Sigmoid colon (tissue), 7 donors: ENCODE results near the gene TOMM40. TPM values are rescaled to one million over a fixed set of nuclear protein-coding genes. Genes with fewer than 3 reads are reported as not detected.
"Not testable (repeated sequence)": the region's sequence is repeated elsewhere in the genome, so short reads cannot be mapped to it uniquely, and the experiment has no call there.

ENCODE experiments used
- DNase-seq: peaks from one replicate; pipeline ENCODE4 v3.0.0-alpha.2; 2019
- H3K27ac ChIP-seq, 4 donors: fragments of 200-600 bp; sonication (generic); one replicate each; pipeline ENCODE4 v1.5.1; 2016 to 2019; ENCODE audit warnings: mild to moderate bottlenecking in 1 of 4
- H3K27me3 ChIP-seq, 3 donors: fragments of 200-600 bp; sonication (generic); one replicate each; pipeline ENCODE4 v1.5.1; 2019; ENCODE audit warnings: mild to moderate bottlenecking in 1 of 3
- H3K36me3 ChIP-seq, 4 donors: fragments of 200-600 bp; sonication (generic); one replicate each; pipeline ENCODE4 v1.5.1; 2016 to 2019
- H3K4me1 ChIP-seq, 4 donors: fragments of 200-600 bp; sonication (generic); one replicate each; pipeline ENCODE4 v1.5.1; 2017 to 2019
- H3K4me3 ChIP-seq, 4 donors: fragments of 200-600 bp; sonication (generic); one replicate each; pipeline ENCODE4 v1.5.1; 2017 to 2019; ENCODE audit warnings: mild to moderate bottlenecking in 2 of 4, moderate library complexity in 1 of 4
- H3K9me3 ChIP-seq, 4 donors: fragments of 200-600 bp in 3 of 4; sonication (generic) in 3 of 4; one replicate each; pipeline versions ENCODE4 v1.5.1 to v1.6.1; 2013 to 2019
- CTCF ChIP-seq, 4 experiments: fragments of 450-650 bp in 3 of 4; fragments of 200-600 bp in 1 of 4; IDR thresholded peaks; one replicate each; pipeline ENCODE4 v1.5.1; 2016 to 2019; ENCODE audit warnings: antibody characterized with exemption in 4 of 4, mild to moderate bottlenecking in 3 of 4, moderate library complexity in 2 of 4
- EP300 ChIP-seq, 4 donors: sonication (generic); formaldehyde crosslinking; IDR thresholded peaks; one replicate each; pipeline ENCODE4 v1.6.1; 2017; ENCODE audit warnings: antibody characterized with exemption in 4 of 4
- POLR2A ChIP-seq, 2 donors: fragments of 450-650 bp; IDR thresholded peaks; one replicate each; pipeline ENCODE4 v1.6.1; 2016; ENCODE audit warnings: antibody characterized with exemption in 2 of 2, mild to moderate bottlenecking in 2 of 2, moderate library complexity in 2 of 2
- POLR2AphosphoS5 ChIP-seq, 4 donors: sonication (generic); formaldehyde crosslinking; IDR thresholded peaks; one replicate each; pipeline ENCODE4 v1.6.1; 2017; ENCODE audit warnings: antibody characterized with exemption in 4 of 4
- WGBS, 2 donors: extraction: QIAGEN DNeasy Blood & Tissue Kit; methylation state at CpG; one replicate each; pipeline ENCODE4 v1.1.7; 2013; 5-methylcytosine and 5-hydroxymethylcytosine counted together
- intact Hi-C: fragments of 100-400 bp; cut with DNase I; formaldehyde crosslinking; loops from one replicate; pipeline ENCODE4 v1.15.1; 2023
- polyA plus RNA-seq, 3 donors: library from polyadenylated mRNA; stranded (reverse); fragments of 200-250 nt; gene quantifications; one replicate each; pipeline ENCODE4 v1.2.3, GENCODE V29; 2013
- total RNA-seq, 4 donors: library from RNA; depleted of rRNA; stranded (reverse); fragments of >200 nt; gene quantifications; one replicate each; pipeline ENCODE4 v1.1.0, GENCODE V29; 2016
- donor health status: healthy with polysubstance abuse.
- donor health status: Bipolar disorder and iron deficiency.
- donor health status: healthy.

TOMM40 gene
- total and polyA plus RNA-seq, 7 donors: 21.6 to 76.8 (median 32.4) TPM

DNA sequence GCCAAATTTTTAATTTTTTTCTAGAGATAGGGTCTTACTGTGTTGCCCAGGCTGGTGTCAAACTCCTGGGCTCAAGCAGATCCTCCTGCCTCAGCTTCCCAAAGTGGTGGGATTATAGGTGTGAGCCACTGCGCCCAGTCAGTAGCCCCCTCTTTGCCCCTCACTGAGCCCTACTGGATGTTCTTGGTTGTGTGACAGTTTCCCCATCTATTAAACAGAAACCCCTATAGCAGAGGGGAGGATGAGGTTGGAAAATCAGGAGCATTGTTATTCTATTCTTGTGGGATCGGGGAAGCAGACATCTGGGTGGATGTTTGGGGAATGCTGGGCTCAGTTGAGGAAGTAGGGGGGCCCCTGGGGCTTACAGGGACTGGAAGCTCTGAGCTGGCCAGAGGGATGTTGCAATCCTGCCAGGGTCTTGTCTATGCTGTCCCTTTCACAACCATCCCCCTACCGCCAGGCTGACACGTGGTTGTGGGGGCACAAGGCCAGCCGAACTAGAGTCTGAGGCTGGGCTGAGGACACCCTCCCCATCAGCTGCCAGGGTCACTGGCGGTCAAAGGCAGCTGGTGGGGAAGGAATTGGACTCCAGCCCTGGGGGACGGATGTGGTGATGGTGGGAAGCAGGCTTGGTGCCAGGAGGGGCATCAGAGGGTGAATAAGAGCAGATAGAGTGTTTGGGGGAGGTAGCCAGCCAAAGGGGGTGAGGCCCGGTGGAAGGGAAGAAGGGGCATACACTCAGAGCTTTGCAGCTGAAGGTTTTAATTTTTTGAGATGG lies 34.2 kb downstream of the TOMM40 start:
- Histone ChIP-seq H3K27ac (peak overlapping the region; percentile 14 to 55 (median 18)), H3K36me3 (no peaks in the 10 kb centered on the region), H3K9me3 (no peaks in the 10 kb centered on the region), H3K27me3 (no peaks in the 10 kb centered on the region), H3K4me1 (peaks cover 0 to 13% (median 9%) of the 10 kb centered on the region in 4 donors), H3K4me3 (no peak overlapping the region)
- DNase-seq: peak; percentile 92
- intact Hi-C loops: no loop called here
- TF ChIP-seq POLR2A (IDR thresholded peaks at IDR 0.05) (no peak), POLR2AphosphoS5 (IDR thresholded peaks at IDR 0.05) (peak in 3 of 4 donors; percentile 20 to 43 (median 32))
- 42 to 67% methylated on average over 8 of the region's 8 CpGs for WGBS, 2 donors

DNA sequence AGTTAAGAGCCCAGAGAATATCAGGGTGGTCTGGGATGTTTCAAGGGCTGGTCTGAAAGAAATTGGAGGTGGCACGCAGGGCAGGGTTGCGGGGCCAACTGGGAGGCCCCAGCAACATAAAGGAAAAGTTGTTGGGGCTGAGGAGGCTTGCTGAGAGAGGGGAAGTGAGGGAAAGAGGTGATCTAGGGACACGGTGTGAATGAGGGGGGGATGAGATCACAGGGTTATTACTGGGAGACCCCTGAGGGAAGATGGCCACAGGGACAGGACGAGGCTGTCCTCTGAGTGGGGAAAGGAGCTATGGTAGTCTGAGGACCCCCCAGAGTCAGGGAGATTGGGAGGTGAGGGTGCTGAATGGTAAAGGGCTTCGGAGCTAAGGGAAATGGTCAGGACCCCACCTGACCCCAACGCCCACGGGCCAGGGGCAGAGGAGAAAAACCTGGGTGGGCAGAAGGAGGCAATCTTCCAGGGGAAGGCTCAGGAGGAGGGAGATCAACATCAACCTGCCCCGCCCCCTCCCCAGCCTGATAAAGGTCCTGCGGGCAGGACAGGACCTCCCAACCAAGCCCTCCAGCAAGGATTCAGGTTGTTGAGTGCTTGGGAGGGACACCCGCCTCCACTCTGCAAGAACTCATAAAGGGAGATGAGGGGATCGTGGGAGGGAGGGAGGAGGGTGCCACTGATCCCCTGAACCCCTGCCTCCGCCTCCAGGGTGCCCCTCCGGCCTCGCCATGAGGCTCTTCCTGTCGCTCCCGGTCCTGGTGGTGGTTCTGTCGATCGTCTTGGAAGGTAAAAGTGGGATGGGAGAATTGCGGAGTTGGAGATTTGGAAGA lies 35.4 kb downstream of the TOMM40 start:
- H3K27ac ChIP-seq, DNase-seq, H3K9me3 ChIP-seq, H3K36me3 ChIP-seq, H3K27me3 ChIP-seq, intact Hi-C loops: not testable (repeated sequence)
- peaks cover 0 to 13% (median 9%) of the 10 kb centered on the region in 4 donors for H3K4me1 ChIP-seq
- peak overlapping the region in 1 of 4 donors; percentile 34 for H3K4me3 ChIP-seq
- 36 to 49% methylated on average over 19 of the region's 19 CpGs for WGBS, 2 donors

- WGBS, 2 donors: 33 to 51% methylated on average over 5 of the region's 5 CpGs
- H3K9me3 ChIP-seq: no peaks in the 10 kb centered on the region
- H3K27ac ChIP-seq: no peak overlapping the region
- peaks cover 0 to 13% (median 9%) of the 10 kb centered on the region in 4 donors for H3K4me1 ChIP-seq
- H3K27me3 ChIP-seq: no peaks in the 10 kb centered on the region
- H3K4me3 ChIP-seq: no peak overlapping the region
- no peaks in the 10 kb centered on the region for H3K36me3 ChIP-seq
- no peak for DNase-seq
- TF ChIP-seq POLR2A (IDR thresholded peaks at IDR 0.05): no peak
- no peak for TF ChIP-seq EP300 (IDR thresholded peaks at IDR 0.05)
- no peak for TF ChIP-seq POLR2AphosphoS5 (IDR thresholded peaks at IDR 0.05)
- TF ChIP-seq CTCF (IDR thresholded peaks at IDR 0.05): no peak
- intact Hi-C loops: no loop called here
Measured at GRCh38 chr19:44927746-44928145, 36.7 kb downstream of the TOMM40 start.

- Histone ChIP-seq H3K27me3 (no peaks in the 10 kb centered on the region), H3K4me3 (no peak overlapping the region), H3K4me1 (peaks cover 0 to 13% (median 9%) of the 10 kb centered on the region in 4 donors), H3K27ac (no peak overlapping the region), H3K36me3 (no peaks in the 10 kb centered on the region), H3K9me3 (no peaks in the 10 kb centered on the region)
- intact Hi-C loops: no loop called here
- no peak for TF ChIP-seq CTCF (IDR thresholded peaks at IDR 0.05)
- TF ChIP-seq POLR2A (IDR thresholded peaks at IDR 0.05): no peak
- no peak for TF ChIP-seq POLR2AphosphoS5 (IDR thresholded peaks at IDR 0.05)
- no peak for TF ChIP-seq EP300 (IDR thresholded peaks at IDR 0.05)
- WGBS, 2 donors: 81 to 90% methylated on average over 7 of the region's 7 CpGs
- no peak for DNase-seq
Measured at GRCh38 chr19:44930088-44930487, 39.0 kb downstream of the TOMM40 start.

- no peak overlapping the region for H3K27ac ChIP-seq
- no peaks in the 10 kb centered on the region for H3K27me3 ChIP-seq
- intact Hi-C loops: no loop called here
- peaks cover 0 to 12% (median 6%) of the 10 kb centered on the region in 4 donors for H3K4me1 ChIP-seq
- no peaks in the 10 kb centered on the region for H3K9me3 ChIP-seq
- 87 to 90% methylated on average over 4 of the region's 4 CpGs for WGBS, 2 donors
- H3K4me3 ChIP-seq: no peak overlapping the region
- DNase-seq: no peak
- no peaks in the 10 kb centered on the region for H3K36me3 ChIP-seq
- TF ChIP-seq CTCF (IDR thresholded peaks at IDR 0.05) (no peak), POLR2A (IDR thresholded peaks at IDR 0.05) (no peak), EP300 (IDR thresholded peaks at IDR 0.05) (no peak), POLR2AphosphoS5 (IDR thresholded peaks at IDR 0.05) (no peak)
Measured at GRCh38 chr19:44931541-44931940, 40.5 kb downstream of the TOMM40 start.
